Measurements from ENCODE around the gene ABLIM2.

- TF ChIP-seq POLR2A (IDR thresholded peaks at IDR 0.05) (no peak), POLR2AphosphoS5 (IDR thresholded peaks at IDR 0.05) (no peak)
These were observed 158.4 kb downstream of the ABLIM2 start for GRCh38 chr4:8000247-8000646.
